ENCODE measurements around the gene MEIOC. TPM values are rescaled to one million over a fixed set of nuclear protein-coding genes. Genes with fewer than 3 reads are reported as not detected.
"Not testable (repeated sequence)": the region's sequence is repeated elsewhere in the genome, so short reads cannot be mapped to it uniquely, and the experiment has no call there.

Gene MEIOC
- total RNA-seq, 4 donors from 2014 or later = 0.13 TPM; not detected in 3

- intact Hi-C loops (cut with DNase I) = loop anchor here (10.0 kb wide), 1 partner anchor 61 kb away; no protein-coding TSS in a partner anchor
- Histone ChIP-seq H3K27me3 (peaks cover 0 to 5% (median 0%) of the 10 kb centered on the region in 4 donors), H3K4me1 (no peaks in the 10 kb centered on the region), H3K36me3 (no peaks in the 10 kb centered on the region), H3K9me3 (no peaks in the 10 kb centered on the region), H3K27ac (replicated peaks in 1 of 4) (no peak overlapping the region), H3K4me3 (no peak overlapping the region)
- 83% methylated on average over 8 of the region's 8 CpGs for WGBS
- TF ChIP-seq POLR2A (IDR thresholded peaks at IDR 0.05; ENCODE audit: low read depth) = no peak
- no peak for TF ChIP-seq EP300 (IDR thresholded peaks at IDR 0.05)
- TF ChIP-seq POLR2AphosphoS5 (IDR thresholded peaks at IDR 0.05) = no peak
- no peak for TF ChIP-seq CTCF (IDR thresholded peaks at IDR 0.05)
- DNase-seq (ENCODE audit: extremely low spot score) = no peak
These were observed 22.3 kb upstream of the MEIOC start for GRCh38 chr17:44633998-44634397.

- H3K27ac ChIP-seq (replicated peaks in 1 of 4); DNase-seq (ENCODE audit: extremely low spot score); H3K36me3 ChIP-seq; H3K4me1 ChIP-seq; H3K9me3 ChIP-seq; H3K4me3 ChIP-seq; H3K27me3 ChIP-seq: not testable (repeated sequence)
- WGBS = 73% methylated on average over 4 of the region's 4 CpGs
- intact Hi-C loops (cut with DNase I) = loop anchor here (10.0 kb wide), 1 partner anchor 60 kb away; no protein-coding TSS in a partner anchor
These were observed 21.9 kb upstream of the MEIOC start for GRCh38 chr17:44634401-44634800.

GRCh38 chr17:44636562-44636961 lies 19.7 kb upstream of the MEIOC start:
- intact Hi-C loops (cut with DNase I) = loop anchor here (10.0 kb wide), 1 partner anchor 58 kb away; no protein-coding TSS in a partner anchor
- Histone ChIP-seq H3K36me3 (no peaks in the 10 kb centered on the region), H3K9me3 (no peaks in the 10 kb centered on the region), H3K27me3 (peaks cover 0 to 5% (median 0%) of the 10 kb centered on the region in 4 donors), H3K27ac (replicated peaks in 1 of 4) (no peak overlapping the region), H3K4me3 (no peak overlapping the region), H3K4me1 (no peaks in the 10 kb centered on the region)
- WGBS = 53% methylated on average over 1 of the region's 1 CpG
- no peak for DNase-seq (ENCODE audit: extremely low spot score)
- TF ChIP-seq CTCF (IDR thresholded peaks at IDR 0.05) (peak; percentile 31 to 51 (median 46)), POLR2AphosphoS5 (IDR thresholded peaks at IDR 0.05) (no peak), POLR2A (IDR thresholded peaks at IDR 0.05; ENCODE audit: low read depth) (no peak), EP300 (IDR thresholded peaks at IDR 0.05) (no peak)

GRCh38 chr17:44637066-44637465 lies 19.2 kb upstream of the MEIOC start:
- peaks cover 0 to 5% (median 0%) of the 10 kb centered on the region in 4 donors for H3K27me3 ChIP-seq
- intact Hi-C loops (cut with DNase I) = loop anchor here (10.0 kb wide), 1 partner anchor 58 kb away; no protein-coding TSS in a partner anchor
- H3K27ac ChIP-seq (replicated peaks in 1 of 4) = no peak overlapping the region
- no peak for DNase-seq (ENCODE audit: extremely low spot score)
- TF ChIP-seq POLR2A (IDR thresholded peaks at IDR 0.05; ENCODE audit: low read depth) (no peak), POLR2AphosphoS5 (IDR thresholded peaks at IDR 0.05) (no peak)
- H3K4me3 ChIP-seq = no peak overlapping the region
- H3K4me1 ChIP-seq = no peaks in the 10 kb centered on the region
- no peaks in the 10 kb centered on the region for H3K9me3 ChIP-seq
- WGBS = 72% methylated on average over 1 of the region's 1 CpG
- H3K36me3 ChIP-seq = no peaks in the 10 kb centered on the region

- peaks cover 0 to 4% (median 0%) of the 10 kb centered on the region in 4 donors for H3K4me1 ChIP-seq
- H3K27ac ChIP-seq (replicated peaks in 1 of 4) = no peak overlapping the region
- intact Hi-C loops (cut with DNase I) = no loop called here
- no peak overlapping the region for H3K4me3 ChIP-seq
- no peak for TF ChIP-seq POLR2A (IDR thresholded peaks at IDR 0.05; ENCODE audit: low read depth)
- no peak for TF ChIP-seq CTCF (IDR thresholded peaks at IDR 0.05)
- no peak for TF ChIP-seq EP300 (IDR thresholded peaks at IDR 0.05)
- no peak for TF ChIP-seq POLR2AphosphoS5 (IDR thresholded peaks at IDR 0.05)
- no peaks in the 10 kb centered on the region for H3K36me3 ChIP-seq
- peaks cover 0 to 21% (median 0%) of the 10 kb centered on the region in 4 donors for H3K27me3 ChIP-seq
- H3K9me3 ChIP-seq = no peaks in the 10 kb centered on the region
- WGBS = 46% methylated on average over 7 of the region's 7 CpGs
- peak; percentile 37 for DNase-seq (ENCODE audit: extremely low spot score)
These were observed 13.4 kb upstream of the MEIOC start for GRCh38 chr17:44642834-44643233.

GRCh38 chr17:44645341-44645740 lies 10.9 kb upstream of the MEIOC start:
- Histone ChIP-seq H3K4me3 (no peak overlapping the region), H3K27ac (replicated peaks in 1 of 4) (no peak overlapping the region), H3K27me3 (peaks cover 0 to 32% (median 0%) of the 10 kb centered on the region in 4 donors), H3K36me3 (no peaks in the 10 kb centered on the region), H3K9me3 (no peaks in the 10 kb centered on the region), H3K4me1 (peaks cover 0 to 4% (median 0%) of the 10 kb centered on the region in 4 donors)
- DNase-seq (ENCODE audit: extremely low spot score) = no peak
- intact Hi-C loops (cut with DNase I) = no loop called here
- TF ChIP-seq CTCF (IDR thresholded peaks at IDR 0.05) (no peak), EP300 (IDR thresholded peaks at IDR 0.05) (no peak), POLR2AphosphoS5 (IDR thresholded peaks at IDR 0.05) (no peak), POLR2A (IDR thresholded peaks at IDR 0.05; ENCODE audit: low read depth) (no peak)
- WGBS = 87% methylated on average over 12 of the region's 12 CpGs

All from esophagus muscularis mucosa (tissue), 4 donors.